Activated CD8-positive, alpha-beta T cell treated with anti-CD3 and anti-CD28 coated beads for 36 hours (primary cell): Measurements from ENCODE around the gene SLC16A14. TPM values are rescaled to one million over a fixed set of nuclear protein-coding genes. Genes with fewer than 3 reads are reported as not detected.

ENCODE experiments used
- ATAC-seq: fragments of 200-7000 bp; cut with Tn5 transposase; one replicate; pipeline ENCODE4 v1.10.0; 2021; ENCODE audit warnings: mild to moderate bottlenecking, moderate library complexity
- CTCF ChIA-PET: fragments of 350-600 bp; sonication (Branson Sonifier 250); formaldehyde crosslinking; loops from one replicate; lab custom pipeline; 2021; ENCODE audit warnings: antibody characterized with exemption; lab: Charles Lee
- POLR2A ChIA-PET: fragments of 350-600 bp; sonication (Branson Sonifier 250); formaldehyde crosslinking; loops from one replicate; lab custom pipeline; 2021; ENCODE audit warnings: antibody characterized with exemption; lab: Charles Lee
- DNase-seq: peaks from one replicate; pipeline ENCODE4 v3.0.0-alpha.2; 2020
- H3K27ac Mint-ChIP-seq: one replicate; pipeline ENCODE4 v1.8.0; 2021; ENCODE audit warnings: mild to moderate bottlenecking, mixed read lengths
- H3K27me3 Mint-ChIP-seq: one replicate; pipeline ENCODE4 v1.8.0; 2021; ENCODE audit warnings: mixed read lengths
- H3K36me3 Mint-ChIP-seq: one replicate; pipeline ENCODE4 v1.8.0; 2021; ENCODE audit warnings: low read depth, mixed read lengths
- H3K4me1 Mint-ChIP-seq: one replicate; pipeline ENCODE4 v1.8.0; 2021; ENCODE audit warnings: low read depth, mixed read lengths
- H3K4me3 Mint-ChIP-seq: one replicate; pipeline ENCODE4 v1.8.0; 2021; ENCODE audit warnings: mild to moderate bottlenecking, moderate library complexity, mixed read lengths
- H3K9me3 Mint-ChIP-seq: one replicate; pipeline ENCODE4 v1.8.0; 2021; ENCODE audit warnings: mixed read lengths
- CTCF ChIP-seq: fragments of 200-600 bp; IDR thresholded peaks from one replicate; pipeline ENCODE4 v1.8.0; 2022; ENCODE audit warnings: antibody characterized with exemption, mild to moderate bottlenecking
- intact Hi-C: fragments of 100-400 bp; cut with micrococcal nuclease; formaldehyde crosslinking; loops from one replicate; pipeline ENCODE4 v1.10.0; 2022
- total RNA-seq, 2 experiments: library from RNA; stranded (reverse); gene quantifications; one replicate each; pipeline ENCODE4 v1.2.3, GENCODE V29; 2021

The SLC16A14 gene
- total RNA-seq, 2 experiments from 2014 or later: 1.5 to 2.3 TPM

GRCh38 chr2:230046491-230046890 is 22.2 kb downstream of the SLC16A14 start:
- ChIA-PET POLR2A (no interaction called here), CTCF (interaction anchor here (0.7 to 1.6 kb wide), 2 partner anchors 20 to 21 kb away, joined by 3 to 4 read pairs; no protein-coding TSS in a partner anchor)
- Mint-ChIP-seq H3K4me3 (no peak overlapping the region), H3K4me1 (peaks cover 4% of the 10 kb centered on the region), H3K36me3 (no peaks in the 10 kb centered on the region), H3K27ac (no peak overlapping the region), H3K27me3 (no peaks in the 10 kb centered on the region), H3K9me3 (no peaks in the 10 kb centered on the region)
- intact Hi-C loops: no loop called here
- no peak for TF ChIP-seq CTCF
- ATAC-seq (no peak), DNase-seq (no peak)

GRCh38 chr2:230043461-230043860 is 25.3 kb downstream of the SLC16A14 start:
- no peak for ATAC-seq
- POLR2A ChIA-PET: interaction anchor here (1.2 kb wide), 1 partner anchor 16 kb away, joined by 3 read pairs; no protein-coding TSS in a partner anchor

GRCh38 chr2:230043025-230043424 is 25.7 kb downstream of the SLC16A14 start:
- H3K27ac Mint-ChIP-seq: no peak overlapping the region
- ChIA-PET POLR2A (interaction anchor here (1.2 kb wide), 1 partner anchor 17 kb away, joined by 3 read pairs; no protein-coding TSS in a partner anchor), CTCF (no interaction called here)
- H3K4me3 Mint-ChIP-seq: no peak overlapping the region
- ATAC-seq: no peak
- peaks cover under 1% of the 10 kb centered on the region for H3K4me1 Mint-ChIP-seq
- no peaks in the 10 kb centered on the region for H3K36me3 Mint-ChIP-seq
- no peak for TF ChIP-seq CTCF
- H3K27me3 Mint-ChIP-seq: peaks cover 3% of the 10 kb centered on the region
- H3K9me3 Mint-ChIP-seq: no peaks in the 10 kb centered on the region
- DNase-seq: no peak
- intact Hi-C loops: no loop called here

More at GRCh38 chr2:230043461-230043860, 25.3 kb downstream of the SLC16A14 start:
- Mint-ChIP-seq H3K36me3 (no peaks in the 10 kb centered on the region), H3K9me3 (no peaks in the 10 kb centered on the region), H3K4me3 (no peak overlapping the region), H3K27me3 (peaks cover 3% of the 10 kb centered on the region), H3K4me1 (peaks cover 4% of the 10 kb centered on the region), H3K27ac (no peak overlapping the region)
- no peak for TF ChIP-seq CTCF
- CTCF ChIA-PET: no interaction called here
- no peak for DNase-seq
- intact Hi-C loops: no loop called here

- intact Hi-C loops: no loop called here
- CTCF ChIA-PET: interaction anchor here (0.5 kb wide), 1 partner anchor 275 kb away, joined by 3 read pairs; no protein-coding TSS in a partner anchor
- Mint-ChIP-seq H3K9me3 (no peaks in the 10 kb centered on the region), H3K4me1 (no peaks in the 10 kb centered on the region), H3K4me3 (no peak overlapping the region), H3K27me3 (peaks cover 3% of the 10 kb centered on the region), H3K36me3 (no peaks in the 10 kb centered on the region), H3K27ac (no peak overlapping the region)
- POLR2A ChIA-PET: interaction anchor here (1.2 kb wide), 1 partner anchor 18 kb away, joined by 3 read pairs; no protein-coding TSS in a partner anchor
- TF ChIP-seq CTCF: no peak
- ATAC-seq (no peak), DNase-seq (no peak)
These were observed 26.5 kb downstream of the SLC16A14 start for GRCh38 chr2:230042195-230042594.

GRCh38 chr2:230023313-230023712 is 45.4 kb downstream of the SLC16A14 start:
- Mint-ChIP-seq H3K27me3 (no peaks in the 10 kb centered on the region), H3K4me3 (no peak overlapping the region), H3K36me3 (no peaks in the 10 kb centered on the region), H3K9me3 (no peaks in the 10 kb centered on the region), H3K4me1 (no peaks in the 10 kb centered on the region), H3K27ac (no peak overlapping the region)
- ATAC-seq (no peak), DNase-seq (no peak)
- CTCF ChIA-PET: interaction anchor here (1.0 to 2.3 kb wide), 3 partner anchors 11 to 44 kb away, joined by 3 to 9 read pairs (median 8); no protein-coding TSS in a partner anchor
- no peak for TF ChIP-seq CTCF
- intact Hi-C loops: no loop called here
- POLR2A ChIA-PET: interaction anchor here (1.4 kb wide), 1 partner anchor 9 kb away, joined by 3 read pairs; no protein-coding TSS in a partner anchor
